Adrenal gland (tissue), 5 donors: Measurements from ENCODE around the gene PIEZO2.

Experiments used
- POLR2A ChIP-seq, 2 donors: fragments of 450-650 bp; IDR thresholded peaks; one replicate each; pipeline ENCODE4 v1.6.1; 2017; ENCODE audit warnings: antibody characterized with exemption in 2 of 2, mild to moderate bottlenecking in 2 of 2, moderate library complexity in 1 of 2
- TF ChIP-seq, protein P1 (sequence below), 6 experiments: fragments of 450-650 bp in 4 of 6; fragments of 200-600 bp in 2 of 6; sonication (generic) in 1 of 6; IDR thresholded peaks; 1 replicate in 5 of 6; 2 replicates in 1 of 6; pipeline versions ENCODE4 v1.5.1 to v1.8.0; 2016 to 2021; ENCODE audit warnings: antibody characterized with exemption in 6 of 6, mild to moderate bottlenecking in 2 of 6, moderate library complexity in 1 of 6
- donor health status: DM: no; HTN: no; CAD: no.

DNA sequence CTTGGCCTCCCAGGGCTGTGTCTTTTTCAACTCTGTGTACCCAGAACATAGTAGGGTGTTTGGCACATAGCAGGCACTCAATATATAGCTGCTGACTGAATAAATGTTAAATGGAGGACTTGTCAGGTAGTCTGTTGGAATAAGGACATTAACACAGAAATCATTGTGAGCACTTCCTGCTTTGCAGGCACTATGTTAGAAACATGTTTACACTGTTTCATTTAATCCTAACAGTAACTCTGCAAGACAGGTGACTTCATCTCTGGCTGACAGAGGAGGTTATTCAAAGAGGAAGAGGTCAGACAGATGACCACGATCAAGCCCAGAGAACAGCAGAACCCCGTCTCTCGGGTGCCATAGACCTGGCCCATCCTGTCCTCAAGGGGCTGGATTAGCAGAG lies 28.0 kb upstream of the PIEZO2 start:
- TF ChIP-seq, protein P1, sequence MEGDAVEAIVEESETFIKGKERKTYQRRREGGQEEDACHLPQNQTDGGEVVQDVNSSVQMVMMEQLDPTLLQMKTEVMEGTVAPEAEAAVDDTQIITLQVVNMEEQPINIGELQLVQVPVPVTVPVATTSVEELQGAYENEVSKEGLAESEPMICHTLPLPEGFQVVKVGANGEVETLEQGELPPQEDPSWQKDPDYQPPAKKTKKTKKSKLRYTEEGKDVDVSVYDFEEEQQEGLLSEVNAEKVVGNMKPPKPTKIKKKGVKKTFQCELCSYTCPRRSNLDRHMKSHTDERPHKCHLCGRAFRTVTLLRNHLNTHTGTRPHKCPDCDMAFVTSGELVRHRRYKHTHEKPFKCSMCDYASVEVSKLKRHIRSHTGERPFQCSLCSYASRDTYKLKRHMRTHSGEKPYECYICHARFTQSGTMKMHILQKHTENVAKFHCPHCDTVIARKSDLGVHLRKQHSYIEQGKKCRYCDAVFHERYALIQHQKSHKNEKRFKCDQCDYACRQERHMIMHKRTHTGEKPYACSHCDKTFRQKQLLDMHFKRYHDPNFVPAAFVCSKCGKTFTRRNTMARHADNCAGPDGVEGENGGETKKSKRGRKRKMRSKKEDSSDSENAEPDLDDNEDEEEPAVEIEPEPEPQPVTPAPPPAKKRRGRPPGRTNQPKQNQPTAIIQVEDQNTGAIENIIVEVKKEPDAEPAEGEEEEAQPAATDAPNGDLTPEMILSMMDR (IDR thresholded peaks at IDR 0.05): no peak
- no peak for TF ChIP-seq POLR2A (IDR thresholded peaks at IDR 0.05)
